SK-N-SH (cell line): Measurements from ENCODE around the gene IMPDH2. TPM values are rescaled to one million over a fixed set of nuclear protein-coding genes. Genes with fewer than 3 reads are reported as not detected.
A peak's percentile ranks its signal among the peaks of the same experiment; 100 is the strongest.

Experiments used
- CTCF ChIA-PET: fragments of 300-600, 350-600 bp; formaldehyde crosslinking; extraction: SDS; loops from one replicate; lab custom pipeline; 2021; lab: Yijun Ruan, JAX
- POLR2A ChIA-PET: fragments of 350-600 bp; sonication (Branson Sonifier 250); formaldehyde crosslinking; extraction: SDS; loops from one replicate; lab custom pipeline; 2020; ENCODE audit warnings: antibody characterized with exemption, inconsistent platforms; lab: Yijun Ruan, JAX
- DNase-seq: peaks from one replicate; pipeline ENCODE4 v3.0.0; 2012
- H2AFZ ChIP-seq: fragments of 200-600 bp; sonication (generic); 2 replicates; pipeline ENCODE4 v1.8.1; 2016; ENCODE audit warnings: antibody characterized with exemption, mild to moderate bottlenecking, low read depth
- H3F3A ChIP-seq: fragments of 200-600 bp; sonication (generic); replicated peaks from 2 replicates; pipeline ENCODE3; 2016; ENCODE audit warnings: antibody characterized with exemption, mild to moderate bottlenecking; ENCODE audit not compliant: insufficient read depth
- H3K27ac ChIP-seq, 2 experiments: fragments of 200-500 bp in 1 of 2; fragments of 200-600 bp in 1 of 2; sonication (Bioruptor generic) in 1 of 2; sonication (generic), shearing (Covaris generic) in 1 of 2; 2 replicates each; pipeline versions ENCODE4 v1.5.1 to v1.6.1; 2014 to 2016; ENCODE audit warnings: low read depth in 2 of 2, inconsistent platforms in 1 of 2, low read length in 1 of 2, mild to moderate bottlenecking in 1 of 2, mixed read lengths in 1 of 2
- H3K27me3 ChIP-seq: fragments of 200-600 bp; sonication (generic), shearing (Covaris generic); 2 replicates; pipeline ENCODE4 v1.6.1; 2016; ENCODE audit warnings: mixed run types; ENCODE audit not compliant: insufficient read depth
- H3K36me3 ChIP-seq, 2 experiments: fragments of 200-500 bp in 1 of 2; fragments of 200-600 bp in 1 of 2; sonication (Bioruptor generic) in 1 of 2; sonication (generic) in 1 of 2; replicated peaks in 1 of 2; 2 replicates each; pipeline versions ENCODE3 to v1.5.1; 2014 to 2016; ENCODE audit warnings: low read length in 1 of 2, mild to moderate bottlenecking in 1 of 2; ENCODE audit not compliant: insufficient read depth in 2 of 2, control insufficient read depth in 1 of 2
- H3K4me1 ChIP-seq, 2 experiments: fragments of 200-500 bp in 1 of 2; fragments of 200-600 bp in 1 of 2; sonication (Bioruptor generic) in 1 of 2; sonication (generic), shearing (Covaris generic) in 1 of 2; 2 replicates each; pipeline versions ENCODE4 v1.5.1 to v1.6.1; 2014 to 2016; ENCODE audit warnings: low read depth in 1 of 2, low read length in 1 of 2, mixed run types in 1 of 2; ENCODE audit not compliant: insufficient read depth in 2 of 2, control insufficient read depth in 1 of 2
- H3K4me2 ChIP-seq: fragments of 200-600 bp; sonication (generic), shearing (Covaris generic); 2 replicates; pipeline ENCODE4 v1.6.1; 2017; ENCODE audit warnings: mixed run types
- H3K4me3 ChIP-seq, 2 experiments: fragments of 200-500 bp in 1 of 2; fragments of 200-600 bp in 1 of 2; sonication (Bioruptor generic) in 1 of 2; sonication (generic), shearing (Covaris generic) in 1 of 2; 2 replicates each; pipeline versions ENCODE4 v1.5.1 to v1.8.1; 2014 to 2016; ENCODE audit warnings: low read depth in 2 of 2, inconsistent platforms in 1 of 2, low read length in 1 of 2, mild to moderate bottlenecking in 1 of 2, mixed read lengths in 1 of 2, moderate library complexity in 1 of 2
- H3K79me2 ChIP-seq: fragments of 200-600 bp; sonication (generic); 2 replicates; pipeline ENCODE4 v1.8.1; 2017; ENCODE audit warnings: mild to moderate bottlenecking; ENCODE audit not compliant: insufficient read depth
- H3K9ac ChIP-seq: fragments of 200-600 bp; sonication (generic); 2 replicates; pipeline ENCODE4 v1.6.1; 2017; ENCODE audit warnings: mixed run types
- H3K9me2 ChIP-seq: fragments of 200-600 bp; sonication (generic); 2 replicates; pipeline ENCODE4 v1.6.1; 2017; ENCODE audit warnings: mixed run types
- H3K9me3 ChIP-seq: fragments of 200-600 bp; sonication (generic); 2 replicates; pipeline ENCODE4 v1.6.1; 2017; ENCODE audit warnings: mixed run types, mild to moderate bottlenecking, moderate library complexity
- H4K20me1 ChIP-seq: fragments of 200-600 bp; sonication (generic); 2 replicates; pipeline ENCODE4 v1.6.1; 2017; ENCODE audit warnings: mild to moderate bottlenecking, mixed run types; ENCODE audit not compliant: insufficient read depth
- CHD2 ChIP-seq: fragments of 150-350 bp; IDR thresholded peaks from 2 replicates; pipeline ENCODE4 v1.6.1; 2018; ENCODE audit warnings: low read length; ENCODE audit not compliant: partially characterized antibody
- ELF1 ChIP-seq: IDR thresholded peaks from 2 replicates; pipeline ENCODE4 v1.4.0; 2012
- EP300 ChIP-seq, 2 experiments: IDR thresholded peaks; 2 replicates each; pipeline versions ENCODE4 v1.4.0 to v1.6.1; 2012; ENCODE audit warnings: borderline replicate concordance in 1 of 2, low read depth in 1 of 2, low read length in 1 of 2
- FOSL2 ChIP-seq: IDR thresholded peaks from 2 replicates; pipeline ENCODE4 v1.4.0; 2012; ENCODE audit warnings: low read depth, mild to moderate bottlenecking, moderate library complexity, borderline replicate concordance
- IRF3 ChIP-seq: fragments of 150-350 bp; IDR thresholded peaks from 2 replicates; pipeline ENCODE4 v1.6.1; 2016; ENCODE audit warnings: mild to moderate bottlenecking, low read depth, low read length
- MAX ChIP-seq: IDR thresholded peaks from 2 replicates; pipeline ENCODE4 v1.4.0; 2012; ENCODE audit warnings: low read depth
- MEF2A ChIP-seq: IDR thresholded peaks from 2 replicates; pipeline ENCODE4 v1.4.0; 2012; ENCODE audit warnings: low read depth, borderline replicate concordance
- NRF1 ChIP-seq: IDR thresholded peaks from 2 replicates; pipeline ENCODE4 v1.6.1; 2012; ENCODE audit warnings: low read depth, mild to moderate bottlenecking, low read length
- PBX3 ChIP-seq: IDR thresholded peaks from 2 replicates; pipeline ENCODE4; 2012
- RAD21 ChIP-seq: IDR thresholded peaks from 2 replicates; pipeline ENCODE4 v1.6.1; 2012; ENCODE audit warnings: mild to moderate bottlenecking, low read length
- RCOR1 ChIP-seq: fragments of 150-350 bp; IDR thresholded peaks from 2 replicates; pipeline ENCODE4 v1.6.1; 2017; ENCODE audit warnings: antibody characterized with exemption, low read length
- RFX5 ChIP-seq: IDR thresholded peaks from 2 replicates; pipeline ENCODE4 v1.6.1; 2012; ENCODE audit warnings: mild to moderate bottlenecking, improper control_type of control experiment, low read length
- SIN3A ChIP-seq: IDR thresholded peaks from 2 replicates; pipeline ENCODE4 v1.6.1; 2012; ENCODE audit warnings: low read depth, mild to moderate bottlenecking, low read length, moderate library complexity, borderline replicate concordance
- SMC3 ChIP-seq: IDR thresholded peaks from 2 replicates; pipeline ENCODE4 v1.6.1; 2012; ENCODE audit warnings: low read depth, low read length, improper control_type of control experiment
- TAF1 ChIP-seq: IDR thresholded peaks from 2 replicates; pipeline ENCODE4 v1.6.1; 2012; ENCODE audit warnings: low read depth, mild to moderate bottlenecking, low read length, moderate library complexity, borderline replicate concordance
- TEAD4 ChIP-seq: IDR thresholded peaks from 2 replicates; pipeline ENCODE4 v1.4.0; 2012; ENCODE audit warnings: mild to moderate bottlenecking, borderline replicate concordance; ENCODE audit not compliant: insufficient read depth
- USF2 ChIP-seq: fragments of 150-350 bp; IDR thresholded peaks from 2 replicates; pipeline ENCODE4 v1.6.1; 2017; ENCODE audit warnings: antibody characterized with exemption, low read length, low read depth, borderline replicate concordance
- WGBS: methylation state at CpG from one replicate; pipeline ENCODE4 v1.1.6; 2017; ENCODE audit warnings: low lambda C conversion rate; 5-methylcytosine and 5-hydroxymethylcytosine counted together
- polyA plus RNA-seq, 3 experiments: library from polyadenylated mRNA; depleted of rRNA; stranded (reverse); fragments of >200 nt; gene quantifications; 2 replicates each; pipeline ENCODE4 v1.2.3, GENCODE V29; 2012

The IMPDH2 gene
- polyA plus RNA-seq, 1 of the 3 experiments (the other 2 are of a cell fraction), result 305 TPM

GRCh38 chr3:49030321-49030720, 1.1 kb upstream of the IMPDH2 start:
- Histone ChIP-seq H3K27me3 (no peaks in the 10 kb centered on the region), H3K4me1 (peaks cover 10 to 29% of the 10 kb centered on the region in 2 experiments; a peak in 3 of 4 replicates), H3K4me3 (no peak overlapping the region), H3K4me2 (no peak overlapping the region), H3K79me2 (peaks cover 36% of the 10 kb centered on the region), H3K9me2 (no peaks in the 10 kb centered on the region), H3K27ac (no peak overlapping the region; a peak in 1 of 4 replicates), H3K9me3 (no peaks in the 10 kb centered on the region), H3K36me3 (peaks cover 61 to 64% of the 10 kb centered on the region in 2 experiments), H3K9ac (no peak overlapping the region), H3F3A (peaks cover 53% of the 10 kb centered on the region), H4K20me1 (no peaks in the 10 kb centered on the region), H2AFZ (no peak overlapping the region)
- no peak for DNase-seq
- 85% methylated on average over 6 of the region's 6 CpGs for WGBS
- POLR2A ChIA-PET, result interaction anchor here (0.6 kb wide), 1 partner anchor 743 kb away, joined by 3 read pairs; no protein-coding TSS in a partner anchor
- CTCF ChIA-PET, result interaction anchor here (1.0 to 1.2 kb wide), 2 partner anchors 9 to 42 kb away, joined by 4 to 8 read pairs; partner anchors contain the start of gene NDUFAF3
- no peak for TF ChIP-seq FOSL2
- no peak for TF ChIP-seq PBX3

GRCh38 chr3:49029563-49029884, 326 bp upstream of the IMPDH2 start:
- Histone ChIP-seq H4K20me1 (no peaks in the 10 kb centered on the region), H3K79me2 (peaks cover 44% of the 10 kb centered on the region), H3K4me3 (peak overlapping the region; percentile 83 to 87; a peak in 2 of 4 replicates), H3K4me2 (peak overlapping the region; percentile 97), H3K36me3 (peaks cover 64 to 65% of the 10 kb centered on the region in 2 experiments), H3K9me2 (no peaks in the 10 kb centered on the region), H3K9ac (peak overlapping the region; percentile 1; the same call in 1 of the 2 replicates), H3F3A (peaks cover 54% of the 10 kb centered on the region), H3K4me1 (peaks cover 10 to 32% of the 10 kb centered on the region in 2 experiments; a peak in 3 of 4 replicates), H3K27ac (peak overlapping the region; percentile 69 to 73), H3K27me3 (no peaks in the 10 kb centered on the region), H2AFZ (peak overlapping the region; percentile 69; the same call in 1 of the 2 replicates), H3K9me3 (no peaks in the 10 kb centered on the region)
- TF ChIP-seq IRF3, result no peak
- 0 out of 2 replicates have a peak, but pooled peaks have one; percentile 6 for TF ChIP-seq RCOR1
- no peak for TF ChIP-seq NRF1
- TF ChIP-seq RFX5, result no peak
- TF ChIP-seq CHD2, result no peak
- TF ChIP-seq EP300 (IDR thresholded peaks at IDR 0.05; ENCODE audit: borderline replicate concordance in 1 of 2, low read depth in 1 of 2, low read length in 1 of 2), result no peak
- no peak for TF ChIP-seq RAD21
- TF ChIP-seq SMC3, result no peak
- TF ChIP-seq SIN3A, result no peak
- TF ChIP-seq MEF2A, result no peak
- TF ChIP-seq TAF1, result no peak
- TF ChIP-seq MAX, result no peak
- 0 out of 2 replicates have a peak, but pooled peaks have one; percentile 6 for TF ChIP-seq TEAD4
- TF ChIP-seq USF2, result no peak
- TF ChIP-seq ELF1, result no peak
- WGBS, result 5% methylated on average over 7 of the region's 7 CpGs
- CTCF ChIA-PET, result interaction anchor here (0.6 to 1.5 kb wide), 8 partner anchors 10 to 111 kb away, joined by 3 to 8 read pairs (median 4); partner anchors contain the start of genes ARIH2 and WDR6
- POLR2A ChIA-PET, result interaction anchor here (0.6 to 2.3 kb wide), 8 partner anchors 9 to 104 kb away, joined by 3 to 18 read pairs (median 6); partner anchors contain the start of genes P4HTM, QRICH1 and WDR6
- no peak for DNase-seq
